Measurements from ENCODE around the gene DZIP1L.
"Not testable (repeated sequence)": the region's sequence is repeated elsewhere in the genome, so short reads cannot be mapped to it uniquely, and the experiment has no call there.

The DZIP1L gene

GRCh38 chr3:138118612-138119422 lies 3.4 kb upstream of the DZIP1L start:
- in situ Hi-C loops (cut with HindIII; ENCODE audit: low sequenced_read_pairs) = no loop called here

- in situ Hi-C loops (cut with HindIII; ENCODE audit: low sequenced_read_pairs) = no loop called here
These were observed 933 bp downstream of the DZIP1L start for GRCh38 chr3:138114431-138114918.

GRCh38 chr3:138113326-138113725 lies 2.1 kb downstream of the DZIP1L start:
- in situ Hi-C loops (cut with HindIII; ENCODE audit: low sequenced_read_pairs) = no loop called here

- in situ Hi-C loops (cut with HindIII; ENCODE audit: low sequenced_read_pairs) = no loop called here
These were observed 3.0 kb downstream of the DZIP1L start for GRCh38 chr3:138112362-138112761.

- in situ Hi-C loops (cut with HindIII; ENCODE audit: low sequenced_read_pairs) = no loop called here
These were observed 9.8 kb downstream of the DZIP1L start for GRCh38 chr3:138105598-138105997.

GRCh38 chr3:138103466-138103865 lies 11.9 kb downstream of the DZIP1L start:
- in situ Hi-C loops (cut with HindIII; ENCODE audit: low sequenced_read_pairs) = no loop called here

- in situ Hi-C loops (cut with HindIII; ENCODE audit: low sequenced_read_pairs) = not testable (repeated sequence)
These were observed 14.0 kb downstream of the DZIP1L start for GRCh38 chr3:138101351-138101940.

GRCh38 chr3:138099417-138099816 lies 16.0 kb downstream of the DZIP1L start:
- in situ Hi-C loops (cut with HindIII; ENCODE audit: low sequenced_read_pairs) = no loop called here

- in situ Hi-C loops (cut with HindIII; ENCODE audit: low sequenced_read_pairs) = no loop called here
These were observed 17.9 kb downstream of the DZIP1L start for GRCh38 chr3:138097192-138098172.

- in situ Hi-C loops (cut with HindIII; ENCODE audit: low sequenced_read_pairs) = no loop called here
These were observed 21.7 kb downstream of the DZIP1L start for GRCh38 chr3:138093721-138094120.

GRCh38 chr3:138092023-138092422 lies 23.4 kb downstream of the DZIP1L start:
- in situ Hi-C loops (cut with HindIII; ENCODE audit: low sequenced_read_pairs) = no loop called here

GRCh38 chr3:138089091-138089490 lies 26.3 kb downstream of the DZIP1L start:
- in situ Hi-C loops (cut with HindIII; ENCODE audit: low sequenced_read_pairs) = no loop called here

GRCh38 chr3:138085745-138086144 lies 29.7 kb downstream of the DZIP1L start:
- in situ Hi-C loops (cut with HindIII; ENCODE audit: low sequenced_read_pairs) = not testable (repeated sequence)

- in situ Hi-C loops (cut with HindIII; ENCODE audit: low sequenced_read_pairs) = no loop called here
These were observed 31.2 kb downstream of the DZIP1L start for GRCh38 chr3:138084196-138084595.

GRCh38 chr3:138082992-138083386 lies 32.4 kb downstream of the DZIP1L start:
- in situ Hi-C loops (cut with HindIII; ENCODE audit: low sequenced_read_pairs) = no loop called here

- in situ Hi-C loops (cut with HindIII; ENCODE audit: low sequenced_read_pairs) = no loop called here
These were observed 33.1 kb downstream of the DZIP1L start for GRCh38 chr3:138082085-138082991.

- in situ Hi-C loops (cut with HindIII; ENCODE audit: low sequenced_read_pairs) = no loop called here
These were observed 33.9 kb downstream of the DZIP1L start for GRCh38 chr3:138081371-138082084.

GRCh38 chr3:138079901-138080300 lies 35.5 kb downstream of the DZIP1L start:
- in situ Hi-C loops (cut with HindIII; ENCODE audit: low sequenced_read_pairs) = no loop called here

GRCh38 chr3:138078901-138079344 lies 36.5 kb downstream of the DZIP1L start:
- in situ Hi-C loops (cut with HindIII; ENCODE audit: low sequenced_read_pairs) = no loop called here

Measured in DLD1 (cell line).